ENCODE data around the gene MUC6. TPM values are rescaled to one million over a fixed set of nuclear protein-coding genes. Genes with fewer than 3 reads are reported as not detected.

MUC6 gene
- total RNA-seq, 4 donors from 2014 or later: 0.19 TPM; not detected in 3

DNA sequence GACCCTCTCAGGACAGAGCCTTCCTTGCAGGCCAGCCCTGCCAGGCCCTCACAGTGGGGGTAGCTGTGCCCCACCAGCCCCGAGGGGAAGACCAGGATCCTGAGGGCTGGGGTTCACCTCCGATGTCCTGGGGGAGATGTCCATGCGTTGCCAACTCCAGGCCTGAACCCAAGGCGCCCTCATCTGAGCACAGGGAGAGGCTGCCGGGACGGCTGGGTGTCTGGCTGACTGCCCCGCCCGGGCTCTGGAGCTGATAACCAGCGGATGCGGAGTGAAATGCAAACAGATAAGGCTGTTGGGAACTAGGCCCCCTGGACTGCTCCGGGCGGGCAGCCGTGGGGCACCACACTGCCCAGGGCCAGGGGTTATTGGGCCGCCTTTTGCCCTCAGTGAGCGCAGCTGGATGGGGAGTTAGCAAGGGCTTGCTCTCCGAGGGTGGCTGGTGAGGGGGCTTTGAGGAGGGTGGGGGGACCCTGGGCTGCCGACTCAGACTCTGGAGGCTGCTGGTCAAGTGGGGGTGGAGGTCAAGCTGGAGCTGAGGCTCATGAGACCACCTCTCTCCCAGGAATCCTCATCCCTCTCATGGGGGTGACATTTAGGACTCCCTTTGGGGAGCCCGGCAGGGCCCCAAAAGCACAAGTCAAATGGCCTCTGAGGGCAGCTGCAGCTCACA is 5.6 kb upstream of the MUC6 start:
- peaks cover 0 to 61% (median 2%) of the 10 kb centered on the region in 4 donors for H3K27me3 ChIP-seq
- no peak for DNase-seq

DNA sequence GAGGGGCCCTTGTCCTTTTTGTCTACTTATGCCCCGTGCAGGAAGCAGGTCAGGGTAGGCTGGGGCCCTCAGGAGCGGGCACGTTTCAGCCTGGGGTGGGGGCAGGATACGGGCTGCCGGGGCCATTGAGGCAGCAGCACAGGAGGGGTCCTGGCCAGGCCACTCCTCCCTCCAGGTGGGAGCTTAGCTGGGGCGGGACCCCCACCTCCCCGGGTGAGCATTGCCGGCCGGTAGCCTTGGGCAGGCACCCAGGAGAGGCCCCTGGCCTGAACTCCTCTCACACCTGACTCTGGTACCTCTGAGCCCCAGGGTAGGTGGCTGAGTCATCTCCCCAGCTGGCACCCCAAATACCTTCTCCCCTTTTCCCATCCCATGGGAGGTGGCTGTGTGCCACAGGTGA is 5.0 kb upstream of the MUC6 start:
- peaks cover 0 to 8% (median 0%) of the 10 kb centered on the region in 3 donors for H3K4me1 ChIP-seq
- intact Hi-C loops (cut with DNase I): no loop called here
- WGBS, 2 donors: no CpG with 5 or more reads among the region's 9 CpGs

More for the DNA sequence above, 5.6 kb upstream of the MUC6 start:
- no peaks in the 10 kb centered on the region for H3K9me3 ChIP-seq
- TF ChIP-seq, protein P1, sequence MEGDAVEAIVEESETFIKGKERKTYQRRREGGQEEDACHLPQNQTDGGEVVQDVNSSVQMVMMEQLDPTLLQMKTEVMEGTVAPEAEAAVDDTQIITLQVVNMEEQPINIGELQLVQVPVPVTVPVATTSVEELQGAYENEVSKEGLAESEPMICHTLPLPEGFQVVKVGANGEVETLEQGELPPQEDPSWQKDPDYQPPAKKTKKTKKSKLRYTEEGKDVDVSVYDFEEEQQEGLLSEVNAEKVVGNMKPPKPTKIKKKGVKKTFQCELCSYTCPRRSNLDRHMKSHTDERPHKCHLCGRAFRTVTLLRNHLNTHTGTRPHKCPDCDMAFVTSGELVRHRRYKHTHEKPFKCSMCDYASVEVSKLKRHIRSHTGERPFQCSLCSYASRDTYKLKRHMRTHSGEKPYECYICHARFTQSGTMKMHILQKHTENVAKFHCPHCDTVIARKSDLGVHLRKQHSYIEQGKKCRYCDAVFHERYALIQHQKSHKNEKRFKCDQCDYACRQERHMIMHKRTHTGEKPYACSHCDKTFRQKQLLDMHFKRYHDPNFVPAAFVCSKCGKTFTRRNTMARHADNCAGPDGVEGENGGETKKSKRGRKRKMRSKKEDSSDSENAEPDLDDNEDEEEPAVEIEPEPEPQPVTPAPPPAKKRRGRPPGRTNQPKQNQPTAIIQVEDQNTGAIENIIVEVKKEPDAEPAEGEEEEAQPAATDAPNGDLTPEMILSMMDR (IDR thresholded peaks at IDR 0.05): no peak
- TF ChIP-seq POLR2A (IDR thresholded peaks at IDR 0.05): no peak
- intact Hi-C loops (cut with DNase I): no loop called here
- no peak overlapping the region for H3K4me3 ChIP-seq
- 31 to 59% methylated on average over 3 to 6 of the region's 18 CpGs for WGBS, 2 donors
- H3K36me3 ChIP-seq: no peaks in the 10 kb centered on the region
- peaks cover 0 to 8% (median 0%) of the 10 kb centered on the region in 3 donors for H3K4me1 ChIP-seq
- no peak overlapping the region for H3K27ac ChIP-seq

DNA sequence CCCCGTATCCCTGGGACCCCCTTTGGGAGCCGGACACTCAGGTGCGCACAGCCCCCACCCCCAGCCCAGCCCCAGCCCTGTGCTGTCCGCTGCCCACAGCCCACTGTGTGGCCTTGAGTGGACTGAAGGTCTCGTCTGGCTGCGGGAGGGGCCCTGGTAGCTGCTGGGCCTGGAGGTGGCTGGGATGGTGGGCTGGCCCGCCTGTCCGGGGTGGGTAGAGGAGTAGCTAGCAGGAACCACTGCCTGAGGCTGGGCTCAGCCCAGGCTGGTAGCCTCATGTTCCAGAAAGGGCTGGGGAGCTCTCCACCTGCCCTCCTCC is 4.6 kb upstream of the MUC6 start:
- DNase-seq: no peak
- no peak for TF ChIP-seq POLR2A (IDR thresholded peaks at IDR 0.05)
- TF ChIP-seq, protein P1 (IDR thresholded peaks at IDR 0.05): no peak
- intact Hi-C loops (cut with DNase I): no loop called here
- Histone ChIP-seq H3K9me3 (no peaks in the 10 kb centered on the region), H3K27me3 (peaks cover 0 to 70% (median 1%) of the 10 kb centered on the region in 4 donors), H3K4me1 (peaks cover 0 to 8% (median 0%) of the 10 kb centered on the region in 3 donors), H3K27ac (no peak overlapping the region), H3K4me3 (no peak overlapping the region), H3K36me3 (no peaks in the 10 kb centered on the region)
- no CpG with 5 or more reads among the region's 8 CpGs for WGBS, 2 donors

More for the DNA sequence above, 5.0 kb upstream of the MUC6 start:
- TF ChIP-seq, protein P1 (IDR thresholded peaks at IDR 0.05): no peak
- no peak for TF ChIP-seq POLR2A (IDR thresholded peaks at IDR 0.05)
- H3K27me3 ChIP-seq: peaks cover 0 to 66% (median 1%) of the 10 kb centered on the region in 4 donors
- no peak overlapping the region for H3K4me3 ChIP-seq
- H3K27ac ChIP-seq: no peak overlapping the region
- H3K36me3 ChIP-seq: no peaks in the 10 kb centered on the region
- H3K9me3 ChIP-seq: no peaks in the 10 kb centered on the region
- DNase-seq: no peak

DNA sequence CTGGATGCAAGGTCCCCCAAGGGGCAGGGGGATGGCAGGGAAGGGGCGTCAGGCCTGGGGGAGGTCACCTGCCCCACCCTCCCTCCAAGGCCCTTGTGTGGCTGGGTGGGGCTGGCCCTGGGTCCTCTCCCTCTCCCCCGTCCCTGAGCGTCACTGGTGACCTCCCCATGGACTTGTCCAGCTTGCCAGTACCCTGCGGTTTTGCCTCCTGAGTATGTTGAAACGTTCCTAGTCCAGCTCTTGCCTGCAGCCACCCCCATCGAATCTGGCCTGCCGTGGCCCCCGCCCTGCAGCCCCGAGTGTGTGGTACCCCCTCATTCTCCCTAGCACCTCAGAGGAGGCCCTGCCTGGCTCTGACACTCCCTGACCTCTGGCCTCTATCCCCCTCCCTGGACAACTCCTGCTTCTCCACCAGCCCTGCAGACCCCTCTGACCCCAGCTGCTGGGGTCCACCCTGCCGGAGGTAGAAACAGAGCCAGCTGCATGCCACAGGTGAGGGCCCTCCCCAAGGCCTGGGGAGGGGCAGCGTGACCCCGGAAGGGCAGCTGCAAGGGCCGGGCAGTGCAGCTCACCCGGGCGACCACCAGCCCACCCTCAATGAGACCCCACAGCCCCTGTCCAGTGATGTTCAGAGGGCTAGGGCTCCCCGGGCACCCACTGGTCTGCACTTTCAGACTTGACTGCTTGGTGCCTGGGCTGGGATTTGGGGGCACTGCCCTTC is 4.1 kb upstream of the MUC6 start:
- 69 to 72% methylated on average over 6 to 7 of the region's 16 CpGs for WGBS, 2 donors
- intact Hi-C loops (cut with DNase I): no loop called here
- DNase-seq: no peak
- Histone ChIP-seq H3K9me3 (no peaks in the 10 kb centered on the region), H3K4me1 (peaks cover 0 to 8% (median 0%) of the 10 kb centered on the region in 3 donors), H3K36me3 (no peaks in the 10 kb centered on the region), H3K27me3 (peaks cover 0 to 75% (median 1%) of the 10 kb centered on the region in 4 donors), H3K27ac (no peak overlapping the region), H3K4me3 (no peak overlapping the region)
- no peak for TF ChIP-seq POLR2A (IDR thresholded peaks at IDR 0.05)
- TF ChIP-seq, protein P1 (IDR thresholded peaks at IDR 0.05): no peak
